ENCODE results near the gene CACNG4.
"Not testable (repeated sequence)": the region's sequence is repeated elsewhere in the genome, so short reads cannot be mapped to it uniquely, and the experiment has no call there.

Gene CACNG4

DNA sequence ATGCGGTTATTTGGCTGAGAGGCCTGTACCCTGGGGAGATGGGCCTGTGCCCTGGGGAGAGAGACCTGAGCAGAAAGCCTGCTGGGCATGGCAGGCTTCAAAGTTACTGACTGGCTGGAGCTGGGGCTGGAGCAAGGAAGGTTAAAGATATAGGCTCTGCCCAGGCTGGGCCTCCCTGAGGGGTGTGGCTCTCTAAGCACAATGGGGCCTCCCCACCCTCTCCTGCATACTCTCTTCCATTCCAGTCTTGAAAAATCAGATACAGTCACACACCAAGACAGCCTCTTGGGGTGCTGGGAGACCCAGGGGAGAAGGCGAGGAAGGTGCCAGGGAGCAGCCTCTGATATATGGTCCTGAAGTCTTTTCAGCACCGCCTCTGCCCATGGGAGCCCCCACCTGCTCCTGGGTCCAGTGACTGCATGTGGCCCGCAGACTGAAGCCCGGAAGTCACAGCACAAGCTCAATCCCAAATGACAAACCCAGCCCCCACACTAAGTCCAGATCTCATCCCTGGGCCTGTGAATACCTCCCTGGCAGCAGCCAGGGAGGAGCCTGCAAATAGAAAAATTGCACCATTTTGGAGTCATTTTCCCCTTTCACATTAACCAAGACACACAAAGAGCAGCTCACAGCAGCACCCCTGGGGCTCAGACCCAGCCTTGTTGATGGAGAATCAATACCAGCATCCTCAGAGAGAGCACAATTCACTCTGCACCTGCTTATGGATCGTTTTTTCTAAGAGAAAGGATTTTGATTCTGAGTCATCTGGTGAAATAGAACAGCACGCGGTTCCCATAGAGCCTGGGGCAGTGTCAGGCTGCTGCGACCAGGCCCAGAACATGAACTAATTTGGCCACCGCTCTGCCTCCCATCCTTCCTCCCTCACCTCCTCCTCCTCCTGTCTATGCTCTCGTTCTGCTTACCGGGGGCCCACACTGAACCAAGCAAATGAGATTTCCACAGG, 54.2 kb downstream of the CACNG4 start:
- no peak for DNase-seq (ENCODE audit: low spot score)

DNA sequence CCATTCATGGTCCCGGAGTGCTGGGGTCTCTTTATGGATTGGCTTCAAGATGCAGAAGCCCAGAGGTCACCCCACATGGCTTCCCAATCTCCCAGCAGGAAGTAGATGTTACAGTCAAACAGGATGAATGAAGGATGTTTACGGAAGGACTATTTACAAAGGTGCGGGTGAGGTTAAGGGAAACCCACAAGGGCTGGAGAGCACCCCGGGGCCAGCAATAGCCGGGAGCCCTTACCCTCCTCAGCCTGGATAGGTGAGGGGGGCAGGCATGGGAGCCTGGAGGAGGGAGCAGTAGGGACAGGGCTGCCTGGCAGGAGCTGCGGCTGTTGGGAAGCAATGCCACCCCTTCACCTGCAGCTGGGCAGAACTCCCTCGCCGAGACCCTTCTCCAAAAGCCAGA, 55.3 kb downstream of the CACNG4 start:
- DNase-seq (ENCODE audit: low spot score): no peak

DNA sequence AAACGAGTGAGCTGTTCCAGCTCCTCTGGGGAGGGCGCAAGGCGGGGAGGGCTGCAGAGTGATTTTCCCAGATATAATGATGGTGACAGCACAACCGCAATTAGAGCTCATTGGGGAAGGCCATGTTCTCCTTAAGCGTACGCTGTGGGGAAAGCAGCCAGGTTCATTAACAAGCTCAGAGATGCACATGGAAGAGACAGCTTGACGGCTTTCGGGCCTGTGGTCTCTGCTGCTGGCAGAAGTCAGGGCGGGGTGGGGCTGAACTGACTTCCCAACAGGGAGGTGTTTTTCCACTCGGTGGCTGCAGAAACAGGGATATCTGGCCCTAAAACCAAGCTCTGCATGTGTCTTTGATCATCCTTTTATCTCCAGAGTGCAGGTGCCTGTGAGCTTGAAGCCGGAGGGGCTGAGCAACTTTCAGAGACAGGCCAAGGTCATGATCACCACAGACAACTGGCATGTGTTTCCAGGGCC, 55.8 kb downstream of the CACNG4 start:
- no peak for DNase-seq (ENCODE audit: low spot score)

DNA sequence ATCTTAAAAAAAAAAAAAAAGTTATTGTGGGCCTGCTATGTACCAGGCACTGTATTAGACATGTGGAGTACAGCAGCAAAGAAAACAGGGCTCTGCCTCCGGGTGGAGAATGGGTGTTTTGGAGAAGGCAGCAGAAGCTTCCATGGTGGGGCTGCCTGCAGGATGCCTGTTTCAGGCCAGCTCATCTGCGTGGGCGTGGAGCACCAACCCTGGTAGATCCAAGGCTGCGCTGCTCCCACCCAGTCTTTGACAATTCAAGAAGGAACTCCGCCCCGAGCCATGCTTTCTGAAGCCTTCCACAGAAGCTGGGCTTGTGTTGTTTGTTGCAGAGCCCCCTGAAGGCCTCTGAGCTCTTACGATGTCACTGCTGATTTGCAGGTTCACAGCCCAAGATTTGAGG, 56.7 kb downstream of the CACNG4 start:
- DNase-seq (ENCODE audit: low spot score): no peak

DNA sequence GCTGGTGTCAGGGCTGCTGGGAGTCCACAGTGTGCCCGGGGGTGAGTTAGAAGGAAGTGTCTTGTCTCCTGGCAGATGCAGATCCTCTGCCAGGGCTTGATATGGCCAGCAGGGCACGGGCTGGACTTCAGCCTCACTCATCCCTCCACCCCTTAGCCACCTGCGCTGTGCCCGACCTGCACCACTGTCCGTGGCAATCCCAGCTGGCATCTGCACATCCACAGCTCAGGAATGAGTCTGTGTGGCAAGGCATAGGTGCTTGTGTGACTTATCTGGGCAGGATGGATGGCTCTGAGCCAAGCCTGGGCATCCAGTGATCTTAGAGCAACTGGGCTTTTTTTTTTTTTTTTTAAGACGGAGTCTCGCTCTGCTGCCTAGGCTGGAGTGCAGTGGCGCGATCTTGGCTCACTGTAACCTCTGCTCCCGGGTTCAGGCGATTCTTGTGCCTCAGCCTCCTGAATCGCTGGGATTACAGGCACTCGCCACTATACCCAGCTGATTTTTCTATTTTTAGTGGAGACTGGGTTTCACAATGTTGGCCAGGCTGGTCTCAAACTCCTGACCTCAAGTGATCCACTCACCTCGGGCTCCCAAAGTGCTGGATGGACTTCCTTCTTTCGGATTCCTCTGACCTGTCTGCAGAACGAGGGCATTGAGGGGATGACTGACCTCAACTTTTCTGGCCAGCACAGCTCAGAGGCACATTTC, 57.4 kb downstream of the CACNG4 start:
- no peak for DNase-seq (ENCODE audit: low spot score)

DNA sequence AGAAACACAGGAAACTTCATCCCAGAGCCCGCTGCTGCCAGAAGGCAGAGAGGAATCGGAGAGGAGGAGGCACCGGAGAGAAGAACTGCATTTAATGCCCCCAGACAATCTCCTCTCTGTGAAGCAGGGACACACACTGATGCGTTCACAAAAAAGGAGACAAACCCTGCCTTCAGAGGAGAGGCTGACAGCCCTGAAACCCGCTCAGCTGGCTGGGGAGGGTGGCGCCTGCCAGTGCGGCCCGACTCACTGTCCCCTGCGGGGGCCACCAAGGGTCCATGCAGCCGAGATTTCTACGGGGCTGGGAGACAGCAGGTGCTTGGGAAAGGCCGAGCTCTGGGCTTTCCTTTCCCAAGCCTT, 57.9 kb downstream of the CACNG4 start:
- DNase-seq (ENCODE audit: low spot score): no peak

DNA sequence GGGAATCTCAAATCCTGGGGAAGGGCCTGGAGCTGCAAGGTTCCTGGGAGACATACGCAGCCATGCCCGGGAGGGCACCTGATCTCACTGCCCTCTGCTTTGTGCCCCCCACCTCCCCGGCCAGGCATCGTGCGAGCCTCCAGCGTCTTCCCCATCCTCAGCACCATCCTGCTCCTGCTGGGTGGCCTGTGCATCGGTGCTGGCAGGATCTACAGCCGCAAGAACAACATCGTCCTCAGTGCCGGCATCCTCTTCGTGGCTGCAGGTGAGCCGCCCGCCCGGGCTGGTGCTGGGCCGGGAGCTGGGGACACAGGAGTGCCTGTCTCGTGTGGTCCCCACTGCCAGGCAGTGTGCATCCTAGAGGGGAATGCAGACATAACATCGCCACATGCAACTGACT, 60.2 kb downstream of the CACNG4 start:
- no peak for DNase-seq (ENCODE audit: low spot score)

DNA sequence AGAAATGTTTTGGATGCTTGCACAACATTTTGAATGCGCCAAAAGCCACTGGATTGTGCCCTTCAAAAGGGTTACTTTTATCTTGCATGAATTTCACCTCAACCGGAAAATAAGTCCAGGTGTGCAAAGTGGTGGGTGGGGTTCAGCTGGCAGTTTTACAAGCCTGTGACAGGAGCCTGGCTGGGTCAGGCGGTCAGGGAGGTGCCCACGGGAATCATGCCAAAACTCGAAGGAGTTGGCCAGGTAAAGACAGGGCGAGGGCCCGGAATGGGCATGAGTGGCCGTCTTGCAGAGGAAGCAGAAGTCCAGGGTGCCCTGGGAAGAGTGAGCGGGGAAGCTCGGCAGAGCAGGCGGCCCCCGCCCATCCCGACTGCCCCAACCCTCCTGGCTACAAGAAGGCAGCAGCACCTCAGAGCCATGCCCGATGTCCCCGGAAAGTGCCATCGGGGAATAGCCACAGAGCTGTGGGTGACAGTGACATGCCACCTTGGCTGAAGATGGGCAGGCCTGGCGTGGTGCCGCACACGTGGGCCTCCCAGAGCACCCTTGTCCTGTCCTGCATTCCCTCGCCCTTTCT, 60.8 kb downstream of the CACNG4 start:
- no peak for DNase-seq (ENCODE audit: low spot score)

DNA sequence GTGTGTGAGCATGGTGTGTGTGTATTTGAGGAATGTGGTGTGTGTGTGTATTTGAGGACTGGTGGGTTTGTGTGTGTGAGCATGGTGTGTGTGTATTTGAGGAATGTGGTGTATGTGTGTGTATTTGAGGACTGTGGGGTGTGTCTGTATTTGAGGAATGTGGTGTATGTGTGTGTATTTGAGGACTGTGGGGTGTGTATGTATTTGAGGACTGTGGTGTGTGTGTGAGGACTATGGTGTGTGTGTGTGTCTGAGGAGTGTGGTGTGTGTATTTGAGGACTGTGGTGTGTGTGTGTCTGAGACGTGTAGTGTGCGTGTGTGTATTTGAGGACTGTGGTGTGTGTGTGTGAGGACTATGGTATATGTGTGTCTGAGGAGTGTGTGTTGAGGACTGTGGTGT, 61.8 kb downstream of the CACNG4 start:
- DNase-seq (ENCODE audit: low spot score): no peak

DNA sequence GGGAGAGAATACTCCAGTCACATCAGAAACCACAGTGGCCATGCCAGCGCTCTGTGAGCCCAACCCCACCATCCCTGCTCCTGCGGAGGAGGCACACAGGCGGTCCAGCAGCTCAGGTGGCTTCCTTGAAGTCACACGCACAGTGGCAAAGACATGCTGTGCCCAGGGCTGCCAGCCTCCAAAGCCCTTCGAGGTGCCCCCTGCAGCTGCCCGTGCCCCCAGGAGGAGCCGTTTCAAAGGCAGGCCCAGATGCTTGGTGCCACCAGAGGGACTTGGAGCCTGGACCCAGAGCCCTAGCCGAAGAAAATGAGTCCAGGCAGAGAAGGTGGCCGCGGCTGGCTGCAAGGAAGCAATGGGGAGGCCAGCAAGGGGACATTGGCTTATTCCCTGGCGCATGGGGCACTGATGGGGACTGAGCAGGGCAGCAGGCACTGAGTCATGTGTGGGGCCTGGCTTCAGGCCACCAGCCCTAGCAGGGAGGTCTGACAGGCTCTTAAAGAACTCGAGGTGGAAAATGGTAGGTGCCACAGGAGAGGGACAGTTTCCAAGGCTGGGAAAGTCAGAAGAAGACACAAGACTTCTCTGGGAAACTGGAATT, 62.6 kb downstream of the CACNG4 start:
- peak; percentile 41 for DNase-seq (ENCODE audit: low spot score)

DNA sequence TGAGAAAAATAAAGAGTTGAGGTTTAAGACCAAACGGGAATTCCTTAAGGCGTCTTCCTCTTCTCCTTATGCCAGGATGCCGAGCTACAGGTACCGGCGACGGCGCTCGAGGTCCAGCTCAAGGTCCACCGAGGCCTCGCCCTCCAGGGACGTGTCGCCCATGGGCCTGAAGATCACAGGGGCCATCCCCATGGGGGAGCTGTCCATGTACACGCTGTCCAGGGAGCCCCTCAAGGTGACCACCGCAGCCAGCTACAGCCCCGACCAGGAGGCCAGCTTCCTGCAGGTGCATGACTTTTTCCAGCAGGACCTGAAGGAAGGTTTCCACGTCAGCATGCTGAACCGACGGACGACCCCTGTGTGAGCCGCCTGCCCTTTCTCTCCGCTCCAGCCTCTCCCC, 66.1 kb downstream of the CACNG4 start:
- DNase-seq (ENCODE audit: low spot score): no peak

DNA sequence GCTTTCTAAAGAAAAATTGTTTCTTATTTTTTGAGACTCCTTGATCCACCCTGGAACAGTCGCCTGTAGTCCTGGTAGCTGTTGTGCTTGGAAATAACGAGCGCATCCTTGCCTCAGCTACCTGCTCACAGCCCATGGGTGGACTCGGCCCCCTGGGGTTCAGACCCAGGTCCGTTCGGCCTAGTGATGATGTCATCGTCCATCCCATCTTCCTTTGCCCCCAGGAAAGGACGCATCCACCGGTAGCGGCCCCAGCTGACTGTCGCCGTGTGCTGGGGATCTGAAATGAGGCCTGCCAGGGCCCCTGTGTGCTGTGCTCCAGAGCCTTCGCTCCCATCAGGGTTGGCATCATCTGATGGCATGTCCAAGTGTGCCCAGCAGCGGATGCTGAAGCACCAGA, 67.9 kb downstream of the CACNG4 start:
- DNase-seq (ENCODE audit: low spot score): no peak

DNA sequence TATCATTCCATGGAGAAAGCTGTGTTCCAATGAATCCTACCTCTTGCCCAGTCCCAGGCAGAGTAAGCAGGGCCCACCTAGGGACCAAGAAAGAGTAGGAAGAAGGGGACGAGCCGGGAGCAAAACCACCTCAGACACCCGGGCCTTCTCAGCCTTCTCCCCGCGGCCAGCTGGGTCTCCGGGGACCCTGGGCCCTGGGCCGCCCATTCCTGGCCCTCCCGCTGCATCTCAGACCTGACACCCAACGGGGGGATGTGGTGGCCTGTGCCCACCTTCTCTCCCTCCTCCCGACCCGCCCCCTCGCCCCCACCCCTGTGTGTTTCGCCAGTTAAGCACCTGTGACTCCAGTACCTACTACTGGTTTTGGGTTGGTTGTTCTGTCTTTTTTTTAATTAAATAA, 68.5 kb downstream of the CACNG4 start:
- DNase-seq (ENCODE audit: low spot score): no peak

DNA sequence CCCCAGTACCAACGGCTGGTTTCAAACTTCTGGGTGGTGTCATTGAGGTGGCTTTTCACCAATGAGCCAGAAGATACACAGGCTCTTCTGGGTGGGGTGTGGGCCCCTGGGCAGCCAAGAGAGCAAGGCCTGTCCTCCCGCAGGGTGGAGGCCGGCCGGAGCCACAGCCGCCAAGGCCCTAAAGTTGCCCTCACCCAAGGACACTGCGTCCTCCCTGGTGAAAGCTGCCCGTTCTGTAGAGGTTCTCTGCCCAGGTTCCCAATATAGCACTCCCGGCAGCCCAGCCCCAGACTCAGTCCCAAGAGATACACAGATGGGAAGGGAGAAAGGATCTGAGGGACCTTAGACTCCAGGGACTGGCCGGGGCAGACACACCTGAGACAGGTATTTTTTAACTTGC, 69.1 kb downstream of the CACNG4 start:
- DNase-seq (ENCODE audit: low spot score): no peak

DNA sequence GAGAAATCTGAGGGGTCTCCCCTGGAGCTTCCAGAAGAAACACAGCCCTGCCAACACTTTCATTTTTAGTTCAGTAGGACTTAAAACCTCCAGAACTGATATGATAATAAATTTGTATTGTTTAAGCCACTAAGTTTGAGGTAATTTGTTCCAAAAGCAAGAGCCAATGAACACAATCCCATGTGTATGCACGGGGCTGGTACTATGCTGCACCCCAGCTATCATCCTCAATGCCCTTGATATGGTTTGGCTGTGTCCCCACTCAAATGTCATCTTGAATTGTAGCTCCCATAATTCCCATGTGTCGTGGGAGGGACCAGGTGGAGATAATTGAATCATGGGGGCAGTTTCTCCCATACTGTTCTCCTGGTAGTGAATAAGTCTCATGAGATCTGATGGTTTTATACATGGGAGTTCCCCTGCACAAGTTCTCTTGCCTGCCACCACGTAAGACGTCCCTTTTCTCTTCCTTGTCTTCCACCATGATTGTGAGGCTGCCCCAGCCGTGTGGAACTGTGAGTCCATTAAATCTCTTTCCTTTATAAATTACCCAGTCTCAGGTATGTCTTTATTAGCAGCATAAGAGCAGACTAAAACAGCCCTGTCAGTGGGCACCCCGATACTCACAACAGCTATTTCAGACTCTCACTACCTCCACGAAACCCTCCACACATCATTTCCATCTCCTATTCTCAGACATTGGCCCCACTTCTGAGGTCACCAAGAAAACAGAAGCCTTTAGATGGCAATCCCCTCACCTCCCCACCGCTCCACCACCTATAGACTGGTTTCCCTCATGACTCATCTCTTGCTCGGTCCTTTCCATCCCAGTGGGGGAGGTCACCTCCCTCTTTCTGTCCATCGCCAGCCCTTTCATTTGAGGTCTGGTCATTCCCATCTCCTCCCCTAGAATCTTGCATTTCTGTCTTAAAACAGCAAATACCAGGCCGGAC, 70.9 kb downstream of the CACNG4 start:
- DNase-seq (ENCODE audit: low spot score): no peak

DNA sequence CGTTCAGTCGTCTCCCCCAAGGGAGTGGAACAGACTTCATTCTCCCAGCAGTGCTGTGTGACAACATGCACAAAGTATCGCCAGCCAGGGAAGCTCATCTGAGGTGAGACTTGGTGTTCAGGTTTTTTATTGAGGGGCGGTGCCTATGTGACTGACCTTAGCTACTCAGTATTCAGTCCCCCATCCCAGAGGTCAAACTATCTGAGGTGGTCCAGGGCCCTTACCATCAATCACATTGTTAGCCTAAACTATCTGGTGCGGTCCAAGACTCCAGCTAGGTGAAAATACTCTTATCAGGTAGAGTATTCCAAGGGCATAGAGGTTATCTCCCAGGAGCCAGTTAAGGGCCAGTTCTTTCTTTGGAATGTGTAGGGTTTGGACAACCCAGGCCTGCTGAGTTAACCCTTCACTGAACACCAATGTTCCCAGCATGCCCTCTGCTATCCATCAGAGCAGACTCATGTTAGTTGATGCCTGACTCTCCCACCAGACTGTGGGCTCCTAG, 74.4 kb downstream of the CACNG4 start:
- DNase-seq (ENCODE audit: low spot score): no peak

DNA sequence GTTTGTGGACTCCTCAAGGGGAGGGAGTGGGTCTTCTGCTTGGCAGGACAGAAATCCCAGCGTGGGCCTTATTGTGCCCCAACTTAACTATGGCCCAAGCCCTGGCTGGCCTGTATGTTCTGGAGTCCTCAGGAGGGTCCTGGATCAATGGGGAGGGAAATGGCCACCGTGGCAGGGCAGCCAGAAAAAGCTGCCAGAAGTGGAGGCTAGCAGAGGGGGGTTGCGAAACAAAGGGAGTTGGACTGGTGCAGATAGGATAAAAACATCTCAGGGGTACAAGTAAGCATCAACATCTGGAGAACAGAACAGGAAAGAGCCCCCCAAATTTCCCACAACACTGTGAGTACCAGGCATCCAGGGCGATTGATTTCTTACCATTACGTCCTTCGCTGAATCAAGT, 76.1 kb downstream of the CACNG4 start:
- no peak for DNase-seq (ENCODE audit: low spot score)

DNA sequence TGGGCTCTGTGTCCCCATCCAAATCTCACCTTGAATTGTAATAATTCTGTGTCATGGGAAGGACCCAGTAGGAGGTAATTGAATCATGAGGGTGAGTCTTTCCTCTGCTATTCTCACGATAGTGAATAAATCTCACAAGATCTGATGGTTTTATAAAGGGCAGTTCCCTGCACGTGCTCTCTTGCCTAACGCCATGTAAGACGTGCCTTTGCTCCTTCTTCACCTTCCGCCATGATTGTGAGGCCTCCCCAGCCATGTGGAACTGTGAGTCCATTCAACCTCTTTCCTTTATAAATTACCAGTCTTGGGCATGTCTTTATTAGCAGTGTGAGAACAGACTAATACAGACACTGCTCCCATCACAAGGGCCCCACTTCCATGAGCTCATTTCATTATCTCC, 76.6 kb downstream of the CACNG4 start:
- not testable (repeated sequence) for DNase-seq (ENCODE audit: low spot score)

DNA sequence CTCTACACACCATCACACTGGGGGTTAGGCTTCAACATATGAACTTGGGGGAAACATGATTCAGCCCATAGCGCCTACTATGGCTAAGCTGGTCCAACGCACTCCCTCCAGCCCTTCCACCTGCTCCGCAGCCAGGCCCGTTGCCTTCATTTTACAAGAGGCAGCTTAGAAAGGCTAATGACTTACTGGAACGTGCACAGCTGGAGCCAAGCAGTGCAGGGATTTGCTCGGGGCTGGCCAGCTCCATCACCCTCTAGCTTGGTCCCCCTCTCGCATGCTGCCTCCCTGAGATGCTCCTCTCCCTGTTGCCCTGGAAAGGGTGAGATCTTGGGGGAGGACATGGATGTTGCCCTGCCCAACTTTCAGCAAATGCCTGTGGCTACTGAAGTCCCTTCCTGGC, 77.0 kb downstream of the CACNG4 start:
- no peak for DNase-seq (ENCODE audit: low spot score)

DNA sequence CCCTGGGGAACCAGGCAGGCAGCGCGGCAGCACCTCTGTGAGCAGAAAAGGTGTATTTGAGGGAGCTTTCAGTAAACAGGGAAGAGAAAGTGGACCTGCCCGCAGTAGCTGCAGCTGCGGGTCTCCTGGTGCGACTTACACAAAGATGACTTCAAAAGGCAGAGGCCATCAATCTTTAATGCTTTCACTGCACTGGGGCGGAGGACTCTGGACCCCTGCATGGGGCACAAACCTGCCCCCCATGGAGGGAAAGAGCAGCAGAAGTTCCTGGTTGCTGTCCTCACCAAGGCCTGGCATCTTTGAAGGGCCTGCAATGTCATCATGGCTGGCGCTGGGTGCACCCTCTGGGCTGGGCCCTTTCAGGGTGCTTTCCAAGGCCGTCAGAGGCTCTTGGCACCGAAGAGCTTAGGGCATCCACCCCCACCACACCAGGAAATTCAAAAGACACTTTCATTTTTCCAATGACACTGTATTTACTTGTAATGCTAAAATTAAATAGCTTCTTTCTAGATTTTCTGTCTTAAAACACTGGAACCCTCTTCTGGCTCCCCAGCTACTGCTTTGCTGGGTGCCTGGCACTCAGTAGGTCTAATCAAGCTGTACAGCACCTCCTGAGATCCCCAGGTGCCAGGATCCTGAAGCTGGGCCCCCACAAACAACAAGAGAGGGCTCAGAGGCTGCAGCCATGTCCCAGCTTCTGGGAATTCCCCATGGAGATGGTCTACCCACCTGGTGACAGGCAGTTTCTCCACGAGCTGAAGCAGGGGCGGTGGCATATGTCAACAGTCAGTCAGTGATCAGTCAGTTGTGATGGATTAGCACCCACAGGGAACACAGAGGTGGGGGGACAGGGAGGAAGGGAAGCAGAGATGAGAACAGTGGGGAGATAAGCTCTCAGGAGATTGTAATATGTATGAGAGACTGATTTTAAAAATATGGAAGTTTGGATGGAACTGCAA, 77.7 kb downstream of the CACNG4 start:
- no peak for DNase-seq (ENCODE audit: low spot score)

Data from GM03348 (cell line).